ENCODE measurements around the gene NAT8L. TPM values are rescaled to one million over a fixed set of nuclear protein-coding genes. Genes with fewer than 3 reads are reported as not detected.
A peak's percentile ranks its signal among the peaks of the same experiment; 100 is the strongest.

Gene NAT8L
- total RNA-seq, 1 experiment from 2014 or later: 13.9 TPM

DNA sequence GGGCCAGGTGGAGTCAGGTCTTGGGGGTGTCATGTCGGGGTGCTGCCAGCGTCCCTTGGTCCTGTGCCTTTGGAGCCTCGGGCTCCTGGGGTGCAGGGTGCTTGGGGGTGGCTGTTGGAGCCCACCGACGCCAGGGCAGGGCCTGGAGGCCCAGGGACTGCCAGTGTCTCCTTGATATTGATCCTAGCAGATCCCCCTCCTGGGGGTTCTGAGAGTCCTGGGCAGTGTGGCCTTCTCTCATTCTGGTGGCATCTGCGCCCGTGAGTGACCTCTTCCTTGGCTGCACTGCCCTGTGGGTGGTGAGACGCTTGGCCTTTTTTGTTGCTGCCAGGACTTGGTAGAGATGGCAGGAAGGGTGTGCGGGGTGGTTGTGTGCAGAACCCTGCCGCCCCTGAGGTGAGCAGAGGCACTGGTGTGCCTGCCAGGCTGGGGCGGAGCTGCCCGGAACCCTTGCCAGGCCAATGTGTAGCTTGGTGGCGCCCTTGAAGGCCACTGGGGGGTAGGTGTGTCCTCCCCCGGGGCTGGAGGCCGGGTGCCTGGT lies 7.0 kb downstream of the NAT8L start:
- Histone ChIP-seq H3K23ac (ENCODE audit: insufficient read length, low read depth, low read length) (no peak overlapping the region), H3K27ac (ENCODE audit: insufficient read length, low read depth, low read length) (no peak overlapping the region), H4K8ac (replicated peaks; ENCODE audit: insufficient read length, low read depth, low read length) (no peak overlapping the region), H4K91ac (ENCODE audit: insufficient read length, low read depth, low read length) (no peak overlapping the region), H2BK20ac (ENCODE audit: low read depth, low read length, poor library complexity, severe bottlenecking) (no peak overlapping the region), H3K4ac (ENCODE audit: low read depth, low read length) (no peak overlapping the region), H2BK120ac (ENCODE audit: low read depth, low read length, poor library complexity, severe bottlenecking) (no peak overlapping the region), H3K9ac (ENCODE audit: extremely low read depth, insufficient read length, low read length) (no peak overlapping the region), H2BK15ac (ENCODE audit: low read depth, low read length) (no peak overlapping the region), H2AK5ac (ENCODE audit: insufficient read length, low read length) (no peak overlapping the region), H3K27me3 (ENCODE audit: insufficient read depth, low read length) (no peaks in the 10 kb centered on the region; the same call in 1 of the 2 replicates), H2BK12ac (ENCODE audit: insufficient read length, low read depth, low read length) (no peak overlapping the region), H3K79me1 (ENCODE audit: insufficient read depth, low read depth, low read length, poor library complexity, severe bottlenecking) (no peaks in the 10 kb centered on the region), H3K79me2 (ENCODE audit: insufficient read depth, low read length) (no peaks in the 10 kb centered on the region), H3K23me2 (ENCODE audit: insufficient read length, low read depth, low read length, poor library complexity, severe bottlenecking) (peaks cover 3% of the 10 kb centered on the region), H3K14ac (ENCODE audit: insufficient read depth, low read length) (no peak overlapping the region), H3K56ac (ENCODE audit: insufficient read length, low read depth, low read length) (no peak overlapping the region), H4K20me1 (ENCODE audit: control insufficient read depth, insufficient read depth, insufficient read length) (peaks cover 2% of the 10 kb centered on the region), H2BK5ac (ENCODE audit: insufficient read length, low read length) (no peak overlapping the region), H4K5ac (ENCODE audit: insufficient read length, low read depth, low read length) (no peak overlapping the region), H3K4me1 (ENCODE audit: insufficient read depth, low read length) (no peaks in the 10 kb centered on the region), H3K9me3 (ENCODE audit: control insufficient read depth, low read depth, low read length) (no peaks in the 10 kb centered on the region), H2AFZ (ENCODE audit: low read length) (no peak overlapping the region), H3K4me2 (ENCODE audit: insufficient read depth, insufficient read length, low read length) (no peak overlapping the region), H3K18ac (ENCODE audit: insufficient read length, low read depth, low read length) (no peak overlapping the region), H3T11ph (ENCODE audit: low read length) (no peak overlapping the region)
- Mint-ChIP-seq H3K27ac (peak overlapping the region in 1 of 3 experiments; percentile 67; a peak in 1 of 7 replicates), H3K9me3 (no peaks in the 10 kb centered on the region; a peak in 2 of 5 replicates), H3K36me3 (ENCODE audit: insufficient read depth in 1 of 3, low read depth in 3 of 3) (peaks cover 0 to 4% (median 0%) of the 10 kb centered on the region in 3 experiments; a peak in 1 of 7 replicates), H3K27me3 (ENCODE audit: low read depth) (peaks cover 14% of the 10 kb centered on the region), H3K4me3 (no peak overlapping the region; a peak in 1 of 5 replicates), H3K4me1 (peaks cover 2 to 19% of the 10 kb centered on the region in 2 experiments)
- DNase-seq: no peak
- TF ChIP-seq, protein P1, sequence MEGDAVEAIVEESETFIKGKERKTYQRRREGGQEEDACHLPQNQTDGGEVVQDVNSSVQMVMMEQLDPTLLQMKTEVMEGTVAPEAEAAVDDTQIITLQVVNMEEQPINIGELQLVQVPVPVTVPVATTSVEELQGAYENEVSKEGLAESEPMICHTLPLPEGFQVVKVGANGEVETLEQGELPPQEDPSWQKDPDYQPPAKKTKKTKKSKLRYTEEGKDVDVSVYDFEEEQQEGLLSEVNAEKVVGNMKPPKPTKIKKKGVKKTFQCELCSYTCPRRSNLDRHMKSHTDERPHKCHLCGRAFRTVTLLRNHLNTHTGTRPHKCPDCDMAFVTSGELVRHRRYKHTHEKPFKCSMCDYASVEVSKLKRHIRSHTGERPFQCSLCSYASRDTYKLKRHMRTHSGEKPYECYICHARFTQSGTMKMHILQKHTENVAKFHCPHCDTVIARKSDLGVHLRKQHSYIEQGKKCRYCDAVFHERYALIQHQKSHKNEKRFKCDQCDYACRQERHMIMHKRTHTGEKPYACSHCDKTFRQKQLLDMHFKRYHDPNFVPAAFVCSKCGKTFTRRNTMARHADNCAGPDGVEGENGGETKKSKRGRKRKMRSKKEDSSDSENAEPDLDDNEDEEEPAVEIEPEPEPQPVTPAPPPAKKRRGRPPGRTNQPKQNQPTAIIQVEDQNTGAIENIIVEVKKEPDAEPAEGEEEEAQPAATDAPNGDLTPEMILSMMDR (conservative IDR thresholded peaks at IDR 0.05): no peak
- WGBS (ENCODE audit: extremely low coverage, insufficient read length, low lambda C conversion rate): no CpG with 5 or more reads among the region's 15 CpGs

Measured in H9 (cell line).